H1 (cell line): ENCODE results near the gene TMPRSS4. TPM values are rescaled to one million over a fixed set of nuclear protein-coding genes. Genes with fewer than 3 reads are reported as not detected.

Experiments
- CEBPB ChIP-seq: IDR thresholded peaks from 2 replicates; pipeline ENCODE4 v1.6.1; 2012; ENCODE audit warnings: low read depth, low read length
- CHD1 ChIP-seq: IDR thresholded peaks from 2 replicates; pipeline ENCODE4 v1.6.1; 2012; ENCODE audit warnings: low read depth, low read length, improper control_type of control experiment
- NRF1 ChIP-seq: IDR thresholded peaks from 2 replicates; pipeline ENCODE4 v1.6.1; 2011; ENCODE audit warnings: mild to moderate bottlenecking, low read depth, low read length, improper control_type of control experiment
- POLR2A ChIP-seq, 2 experiments: IDR thresholded peaks; 1 replicate in 1 of 2; 2 replicates in 1 of 2; pipeline ENCODE4 v1.6.1; 2011; ENCODE audit warnings: low read depth in 2 of 2, low read length in 2 of 2, mild to moderate bottlenecking in 2 of 2; ENCODE audit errors: control extremely low read depth in 1 of 2
- POU5F1 ChIP-seq: IDR thresholded peaks from 2 replicates; pipeline ENCODE4 v1.6.1; 2011; ENCODE audit warnings: low read depth, mild to moderate bottlenecking, low read length, moderate library complexity
- RFX5 ChIP-seq: IDR thresholded peaks from 2 replicates; pipeline ENCODE4 v1.6.1; 2011; ENCODE audit warnings: low read depth, low read length, improper control_type of control experiment, borderline replicate concordance
- SIX5 ChIP-seq: IDR thresholded peaks from 2 replicates; pipeline ENCODE4 v1.6.1; 2011; ENCODE audit warnings: mild to moderate bottlenecking, low read depth, low read length
- SP4 ChIP-seq: IDR thresholded peaks from 2 replicates; pipeline ENCODE4 v1.6.1; 2012; ENCODE audit warnings: low read length, inconsistent platforms
- polyA plus RNA-seq, 7 experiments: library from polyadenylated mRNA; depleted of rRNA in 3 of 7; stranded (reverse) in 5 of 7; unstranded in 2 of 7; fragments of >200 nt in 5 of 7; fragments of 200-250 nt in 2 of 7; gene quantifications; 1 replicate in 5 of 7; 2 replicates in 1 of 7; 4 replicates in 1 of 7; pipeline versions ENCODE4 v1.2.1 to v1.2.3, GENCODE V29; 2011 to 2013; ENCODE audit warnings: missing spikeins in 2 of 7, mixed read lengths in 2 of 7
- total RNA-seq: library from RNA; stranded (reverse); fragmentation: NEBNext Ultra II Directional; extraction: Animal tissue kit (Norgen Biotek cat#: 25700); gene quantifications from 2 replicates; pipeline ENCODE4 v1.2.1, GENCODE V29; 2021

The TMPRSS4 gene
- total and polyA plus RNA-seq, 2 of the 8 experiments (the other 6 are each of a cell fraction or from before 2014, with no cell fraction given): 0.11 to 0.58 TPM

GRCh38 chr11:118170231-118170630 lies 93.4 kb downstream of the TMPRSS4 start (continued):
- no peak for TF ChIP-seq POLR2A (IDR thresholded peaks at IDR 0.05; ENCODE audit: control extremely low read depth in 1 of 2, low read depth in 2 of 2, low read length in 2 of 2)
- no peak for TF ChIP-seq RFX5
- TF ChIP-seq CHD1: no peak
- TF ChIP-seq POU5F1: no peak
- TF ChIP-seq NRF1: no peak
- no peak for TF ChIP-seq SIX5
- no peak for TF ChIP-seq SP4
- no peak for TF ChIP-seq CEBPB
- TF ChIP-seq, all 59 proteins: peak for 0
